SU-DHL-6 (cell line): ENCODE data around the gene CLDN6.

Experiments used
- H2AFZ ChIP-seq: fragments of 200-600 bp; sonication (generic); 2 replicates; pipeline ENCODE4 v1.6.1; 2014; ENCODE audit warnings: low read depth, mild to moderate bottlenecking, moderate library complexity, mixed read lengths, antibody characterized with exemption, low read length; ENCODE audit not compliant: severe bottlenecking
- H3F3A ChIP-seq: fragments of 200-600 bp; shearing (Covaris generic); 2 replicates; pipeline ENCODE4 v1.6.0; 2016; ENCODE audit warnings: antibody characterized with exemption, mild to moderate bottlenecking; ENCODE audit not compliant: insufficient read depth
- H3K27ac ChIP-seq: fragments of 200-600 bp; sonication (generic); 2 replicates; pipeline ENCODE4 v1.5.1; 2016; ENCODE audit warnings: low read depth, mild to moderate bottlenecking, low read length, moderate library complexity, mixed read lengths
- H3K27me3 ChIP-seq: fragments of 200-600 bp; sonication (generic), shearing (Covaris generic); 2 replicates; pipeline ENCODE4 v1.6.0; 2014; ENCODE audit warnings: mild to moderate bottlenecking, low read length
- H3K36me3 ChIP-seq: fragments of 200-600 bp; sonication (generic); 2 replicates; pipeline ENCODE4 v1.6.1; 2014; ENCODE audit warnings: mild to moderate bottlenecking, low read length, mixed read lengths
- H3K4me2 ChIP-seq: fragments of 300-600, 200-600 bp; shearing (Covaris generic), sonication (generic); 2 replicates; pipeline ENCODE4 v1.6.0; 2014; ENCODE audit warnings: low read length, low read depth, mild to moderate bottlenecking; ENCODE audit not compliant: poor library complexity, severe bottlenecking
- H3K4me3 ChIP-seq: fragments of 200-600 bp; sonication (generic); 2 replicates; pipeline ENCODE4 v1.5.1; 2014; ENCODE audit warnings: antibody characterized with exemption, low read length, mild to moderate bottlenecking, mixed read lengths; ENCODE audit not compliant: insufficient read depth, poor library complexity, severe bottlenecking
- H3K79me2 ChIP-seq: fragments of 200-600 bp; sonication (generic); 2 replicates; pipeline ENCODE4 v1.6.1; 2014; ENCODE audit warnings: mild to moderate bottlenecking, low read length, moderate library complexity; ENCODE audit not compliant: insufficient read depth
- H3K9ac ChIP-seq: fragments of 200-600 bp; sonication (generic); 2 replicates; pipeline ENCODE4 v1.7.0; 2014; ENCODE audit warnings: mild to moderate bottlenecking, low read length
- H3K9me2 ChIP-seq: fragments of 200-600 bp; sonication (generic); replicated peaks from 2 replicates; pipeline ENCODE4 v1.6.1; 2014; ENCODE audit warnings: low read length; ENCODE audit not compliant: insufficient read depth
- H3K9me3 ChIP-seq: fragments of 200-600 bp; sonication (generic); 2 replicates; pipeline ENCODE4 v1.6.1; 2014; ENCODE audit warnings: low read length, mixed read lengths; ENCODE audit not compliant: insufficient read depth
- H4K20me1 ChIP-seq: fragments of 200-600 bp; sonication (generic); 2 replicates; pipeline ENCODE4 v1.6.1; 2014; ENCODE audit warnings: low read depth, mild to moderate bottlenecking, antibody characterized with exemption, low read length, moderate library complexity, mixed read lengths
- EZH2phosphoT487 ChIP-seq: fragments of 200-600 bp; sonication (generic), shearing (Covaris generic); conservative IDR thresholded peaks from 2 replicates; pipeline ENCODE4 v1.6.1; 2018; ENCODE audit warnings: mild to moderate bottlenecking, antibody characterized with exemption, low read length, moderate library complexity, mixed read lengths
- TF ChIP-seq, protein P1 (sequence below): fragments of 200-600 bp; sonication (generic); IDR thresholded peaks from one replicate; pipeline ENCODE4 v1.5.1; 2017; ENCODE audit warnings: antibody characterized with exemption, mild to moderate bottlenecking, low read length, moderate library complexity; ENCODE audit not compliant: insufficient read depth, poor library complexity, severe bottlenecking

CLDN6 gene

DNA sequence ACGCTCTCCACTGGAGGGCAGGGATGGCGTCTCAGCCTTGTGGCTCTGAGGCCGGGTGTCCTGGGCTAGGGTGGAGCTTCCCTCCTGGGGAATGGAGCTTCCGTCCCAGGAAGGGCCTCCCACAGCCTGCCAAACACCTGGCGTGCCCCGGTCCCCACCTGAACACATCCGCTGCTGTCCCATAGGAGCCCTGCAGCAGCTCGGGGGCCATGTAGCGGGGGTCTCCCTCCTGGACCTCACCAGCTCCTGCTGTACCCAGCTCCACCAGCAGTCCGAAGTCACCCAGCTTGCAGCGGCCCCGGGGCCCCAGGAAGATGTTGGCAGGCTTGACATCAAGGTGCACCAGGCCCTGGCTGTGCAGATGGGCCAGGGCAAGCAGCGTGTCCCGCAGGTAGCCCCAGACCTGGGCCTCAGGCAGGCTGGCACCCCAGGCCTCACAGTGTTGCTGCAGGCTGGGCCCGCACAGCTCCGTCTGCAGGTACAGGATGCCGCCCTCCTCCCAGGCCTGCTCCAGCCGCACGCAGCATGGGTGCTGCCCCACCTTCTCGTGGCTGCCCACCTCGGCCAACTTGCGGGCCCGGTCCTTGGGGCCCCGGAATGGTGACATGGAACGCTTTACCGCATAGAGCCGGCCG is 42.7 kb downstream of the CLDN6 start:
- no peak for TF ChIP-seq EZH2phosphoT487
- TF ChIP-seq, protein P1, sequence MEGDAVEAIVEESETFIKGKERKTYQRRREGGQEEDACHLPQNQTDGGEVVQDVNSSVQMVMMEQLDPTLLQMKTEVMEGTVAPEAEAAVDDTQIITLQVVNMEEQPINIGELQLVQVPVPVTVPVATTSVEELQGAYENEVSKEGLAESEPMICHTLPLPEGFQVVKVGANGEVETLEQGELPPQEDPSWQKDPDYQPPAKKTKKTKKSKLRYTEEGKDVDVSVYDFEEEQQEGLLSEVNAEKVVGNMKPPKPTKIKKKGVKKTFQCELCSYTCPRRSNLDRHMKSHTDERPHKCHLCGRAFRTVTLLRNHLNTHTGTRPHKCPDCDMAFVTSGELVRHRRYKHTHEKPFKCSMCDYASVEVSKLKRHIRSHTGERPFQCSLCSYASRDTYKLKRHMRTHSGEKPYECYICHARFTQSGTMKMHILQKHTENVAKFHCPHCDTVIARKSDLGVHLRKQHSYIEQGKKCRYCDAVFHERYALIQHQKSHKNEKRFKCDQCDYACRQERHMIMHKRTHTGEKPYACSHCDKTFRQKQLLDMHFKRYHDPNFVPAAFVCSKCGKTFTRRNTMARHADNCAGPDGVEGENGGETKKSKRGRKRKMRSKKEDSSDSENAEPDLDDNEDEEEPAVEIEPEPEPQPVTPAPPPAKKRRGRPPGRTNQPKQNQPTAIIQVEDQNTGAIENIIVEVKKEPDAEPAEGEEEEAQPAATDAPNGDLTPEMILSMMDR, result no peak
- Histone ChIP-seq H3K27ac (no peak overlapping the region), H3K79me2 (peaks cover 37% of the 10 kb centered on the region), H2AFZ (no peak overlapping the region), H3K36me3 (no peaks in the 10 kb centered on the region), H4K20me1 (peaks cover 4% of the 10 kb centered on the region; the same call in 1 of the 2 replicates), H3K27me3 (no peaks in the 10 kb centered on the region), H3K9ac (no peak overlapping the region), H3K9me3 (no peaks in the 10 kb centered on the region), H3K9me2 (no peaks in the 10 kb centered on the region), H3F3A (peaks cover 40% of the 10 kb centered on the region), H3K4me3 (no peak overlapping the region), H3K4me2 (no peak overlapping the region)

DNA sequence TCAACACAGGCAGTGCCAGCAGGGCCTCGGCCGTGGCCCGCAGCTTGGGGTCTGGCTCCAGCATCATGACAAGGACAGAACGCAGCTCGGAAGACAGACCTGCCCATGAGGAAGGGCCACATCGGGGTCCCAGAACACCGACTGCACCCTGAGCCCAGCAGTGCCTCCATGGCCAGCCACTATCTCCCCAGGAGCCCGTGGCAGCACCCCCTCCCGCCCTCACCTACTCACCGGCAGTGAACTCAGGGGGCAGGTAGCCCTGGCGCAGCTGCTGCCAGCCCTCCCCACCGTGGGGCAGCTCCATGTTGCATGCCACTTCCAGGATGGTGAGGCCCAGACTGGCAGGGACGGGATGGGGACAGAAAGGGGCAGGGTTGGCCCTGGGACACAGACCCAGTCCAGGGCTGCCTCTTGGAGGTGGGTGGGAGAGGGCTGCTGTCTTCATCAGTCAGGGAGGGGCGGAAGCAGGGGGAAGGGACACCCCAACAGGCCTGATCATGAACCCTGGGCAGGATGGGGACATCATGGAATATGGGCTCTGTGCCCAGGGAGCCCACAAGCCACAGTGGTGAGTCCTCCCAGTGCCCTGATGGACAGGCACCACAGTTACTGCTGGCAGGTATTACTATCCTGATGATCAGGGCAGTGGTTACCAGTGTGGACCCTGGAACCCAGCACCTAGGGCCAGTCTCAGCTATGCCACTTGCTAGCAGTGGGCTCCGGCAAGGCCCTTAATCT is 43.5 kb downstream of the CLDN6 start:
- Histone ChIP-seq H2AFZ (no peak overlapping the region), H3K9ac (no peak overlapping the region), H3K4me3 (no peak overlapping the region), H3K27ac (no peak overlapping the region), H3K9me2 (no peaks in the 10 kb centered on the region), H3K79me2 (peaks cover 39% of the 10 kb centered on the region), H3K36me3 (no peaks in the 10 kb centered on the region), H3K4me2 (no peak overlapping the region), H4K20me1 (peaks cover 4% of the 10 kb centered on the region; the same call in 1 of the 2 replicates), H3K9me3 (no peaks in the 10 kb centered on the region), H3K27me3 (no peaks in the 10 kb centered on the region), H3F3A (peaks cover 40% of the 10 kb centered on the region)
- TF ChIP-seq EZH2phosphoT487, result no peak
- TF ChIP-seq, protein P1, result no peak

DNA sequence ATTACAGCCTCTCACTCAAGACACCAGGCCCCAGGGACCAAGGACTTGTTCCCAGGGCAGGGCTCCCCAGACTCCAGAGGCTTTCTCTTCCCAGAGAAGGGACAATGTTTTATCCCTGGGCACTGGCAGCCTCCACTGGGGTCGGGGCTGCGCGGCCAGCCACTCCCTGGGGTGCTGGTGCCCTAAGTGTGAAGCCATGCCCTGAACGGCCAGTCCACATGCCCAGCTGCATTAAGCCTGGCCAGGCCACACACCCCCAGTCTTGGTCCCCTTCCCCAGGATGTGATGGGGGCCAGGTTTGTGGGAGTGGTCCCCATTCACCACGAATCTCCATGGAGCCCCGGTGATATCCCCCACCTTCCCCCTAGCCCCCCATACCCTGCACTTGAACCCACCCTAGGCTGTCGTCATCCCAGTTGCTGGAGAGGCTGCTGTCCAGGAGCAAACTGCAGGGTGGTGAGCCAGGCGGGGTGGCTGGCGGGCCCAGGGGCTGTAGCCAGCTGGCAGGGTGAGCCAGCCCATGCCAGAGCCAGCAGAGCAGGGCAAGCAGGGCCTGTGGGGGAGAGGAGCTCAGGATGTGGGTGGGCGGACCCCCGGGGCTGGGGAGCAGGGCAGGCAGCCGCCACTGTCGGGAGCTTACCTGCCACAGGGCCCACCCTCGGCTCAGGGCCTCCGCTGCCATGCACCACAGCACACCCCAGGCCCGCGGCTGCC is 44.2 kb downstream of the CLDN6 start:
- H3K9ac ChIP-seq, result no peak overlapping the region
- TF ChIP-seq, protein P1, result no peak
- TF ChIP-seq EZH2phosphoT487, result no peak
- peak overlapping the region; percentile 93 for H3K27ac ChIP-seq
- H3K9me3 ChIP-seq, result no peaks in the 10 kb centered on the region
- no peaks in the 10 kb centered on the region for H3K9me2 ChIP-seq
- no peak overlapping the region for H3K4me3 ChIP-seq
- peaks cover 4% of the 10 kb centered on the region; the same call in 1 of the 2 replicates for H4K20me1 ChIP-seq
- no peak overlapping the region for H2AFZ ChIP-seq
- no peaks in the 10 kb centered on the region for H3K27me3 ChIP-seq
- peaks cover 40% of the 10 kb centered on the region for H3F3A ChIP-seq
- H3K79me2 ChIP-seq, result peaks cover 32% of the 10 kb centered on the region
- H3K36me3 ChIP-seq, result no peaks in the 10 kb centered on the region
- H3K4me2 ChIP-seq, result no peak overlapping the region
